CD8-positive, alpha-beta memory T cell (primary cell): ENCODE data around the gene CDH23. TPM values are rescaled to one million over a fixed set of nuclear protein-coding genes. Genes with fewer than 3 reads are reported as not detected.

Source experiments
- CTCF ChIA-PET: fragments of 350-600 bp; sonication (Branson Sonifier 250); formaldehyde crosslinking; loops from one replicate; lab custom pipeline; 2021; ENCODE audit warnings: antibody characterized with exemption; lab: Charles Lee
- POLR2A ChIA-PET: fragments of 350-600 bp; sonication (Branson Sonifier 250); formaldehyde crosslinking; loops from one replicate; lab custom pipeline; 2021; ENCODE audit warnings: antibody characterized with exemption; lab: Charles Lee
- DNase-seq, 5 donors: peaks; one replicate each; pipeline versions ENCODE4 v3.0.0 to v3.0.0-alpha.2; 2020 to 2022; ENCODE audit warnings: mixed read lengths in 1 of 5
- H3K27ac ChIP-seq: one replicate; pipeline ENCODE4 v1.7.0; 2013; ENCODE audit warnings: low read depth, mild to moderate bottlenecking, low read length, moderate library complexity
- H3K27me3 ChIP-seq: 2 replicates; pipeline ENCODE4 v1.7.0; 2013; ENCODE audit warnings: low read length, mild to moderate bottlenecking; ENCODE audit not compliant: insufficient read depth, poor library complexity, severe bottlenecking
- H3K36me3 ChIP-seq: 2 replicates; pipeline ENCODE4 v1.7.0; 2013; ENCODE audit warnings: mild to moderate bottlenecking, low read length, moderate library complexity; ENCODE audit not compliant: insufficient read depth
- H3K4me1 ChIP-seq: 2 replicates; pipeline ENCODE4 v1.7.0; 2013; ENCODE audit warnings: mild to moderate bottlenecking, low read length, moderate library complexity; ENCODE audit not compliant: insufficient read depth
- H3K4me3 ChIP-seq: 2 replicates; pipeline ENCODE4 v1.7.0; 2013; ENCODE audit warnings: mild to moderate bottlenecking, low read length
- H3K9me3 ChIP-seq: 2 replicates; pipeline ENCODE4 v1.7.0; 2013; ENCODE audit warnings: mild to moderate bottlenecking, low read length
- H3K27ac Mint-ChIP-seq, 8 donors: one replicate each; pipeline ENCODE4 v1.8.0; 2020 to 2021; ENCODE audit warnings: mixed read lengths in 8 of 8, mild to moderate bottlenecking in 6 of 8, inconsistent platforms in 3 of 8, moderate library complexity in 3 of 8
- H3K27me3 Mint-ChIP-seq, 2 donors: one replicate each; pipeline ENCODE4 v1.8.0; 2020 to 2021; ENCODE audit warnings: mixed read lengths in 2 of 2, mild to moderate bottlenecking in 1 of 2, moderate library complexity in 1 of 2
- H3K36me3 Mint-ChIP-seq, 3 donors: one replicate each; pipeline ENCODE4 v1.8.0; 2020 to 2021; ENCODE audit warnings: mixed read lengths in 3 of 3, inconsistent platforms in 1 of 3, mild to moderate bottlenecking in 1 of 3
- H3K4me1 Mint-ChIP-seq, 3 donors: one replicate each; pipeline ENCODE4 v1.8.0; 2020 to 2021; ENCODE audit warnings: mixed read lengths in 3 of 3, inconsistent platforms in 1 of 3, mild to moderate bottlenecking in 1 of 3
- H3K4me3 Mint-ChIP-seq, 7 donors: one replicate each; pipeline ENCODE4 v1.8.0; 2020 to 2021; ENCODE audit warnings: mixed read lengths in 7 of 7, mild to moderate bottlenecking in 6 of 7, moderate library complexity in 4 of 7, inconsistent platforms in 2 of 7
- H3K9me3 Mint-ChIP-seq, 5 donors: one replicate each; pipeline ENCODE4 v1.8.0; 2020 to 2022; ENCODE audit warnings: mixed read lengths in 5 of 5, mild to moderate bottlenecking in 3 of 5, moderate library complexity in 2 of 5, inconsistent platforms in 1 of 5
- polyA plus RNA-seq: library from polyadenylated mRNA; unstranded; fragments of 300-500 nt; fragmentation: Illumina TruSeq; gene quantifications from one replicate; pipeline ENCODE4 v1.2.3, GENCODE V29; 2021
- total RNA-seq, 2 experiments: library from RNA; stranded (reverse); gene quantifications; one replicate each; pipeline ENCODE4 v1.2.3, GENCODE V29; 2021

CDH23 gene
- total and polyA plus RNA-seq, 3 experiments from 2014 or later = 0.74 to 2.0 (median 0.78) TPM

DNA sequence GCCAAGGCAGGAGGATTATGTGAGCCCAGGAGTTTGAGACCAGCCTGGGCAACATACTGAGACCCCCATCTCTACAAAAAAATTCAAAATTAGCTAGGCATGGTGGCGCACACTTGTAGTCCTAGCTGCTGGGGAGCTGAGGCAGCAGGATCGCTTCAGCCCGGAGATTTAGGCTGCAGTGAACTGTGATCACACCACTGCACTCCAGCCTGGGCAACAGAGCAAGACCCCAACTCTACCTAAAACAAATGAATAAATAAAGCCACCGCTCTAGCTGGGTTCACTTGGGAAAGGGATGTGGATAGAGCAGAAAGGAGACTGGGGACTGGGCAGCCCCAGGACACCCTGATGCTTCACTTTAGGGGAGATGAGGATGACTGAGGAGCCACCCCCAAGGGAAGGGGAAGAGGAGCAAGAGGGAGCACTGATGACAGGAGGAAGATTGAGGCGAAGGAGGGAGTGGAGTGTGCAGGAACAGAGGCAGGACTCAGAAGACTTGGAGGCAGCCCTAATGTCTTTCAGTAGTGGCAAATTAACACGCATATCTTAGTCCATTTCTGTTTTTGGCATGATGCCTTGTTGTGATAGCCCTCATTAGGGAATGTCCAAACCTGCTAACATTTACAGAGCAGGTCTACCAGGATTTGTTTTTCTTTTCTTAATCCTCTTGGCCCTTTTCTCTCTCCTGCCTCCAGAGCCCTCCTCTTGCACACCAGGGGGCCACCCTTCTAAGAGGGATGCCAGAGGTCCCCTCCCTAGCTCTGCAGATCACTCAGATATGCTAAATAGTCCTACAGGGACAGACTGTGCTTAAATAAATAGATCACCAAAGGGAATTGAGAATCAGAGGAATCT is 234.5 kb downstream of the CDH23 start:
- H3K27me3 Mint-ChIP-seq = peaks cover 8 to 12% of the 10 kb centered on the region in 2 donors
- H3K9me3 Mint-ChIP-seq = no peaks in the 10 kb centered on the region
- no peaks in the 10 kb centered on the region for H3K36me3 Mint-ChIP-seq
- CTCF ChIA-PET = interaction anchor here (2.0 kb wide), 1 partner anchor 61 kb away, joined by 4 read pairs; no protein-coding TSS in a partner anchor
- no peak for DNase-seq
- no peaks in the 10 kb centered on the region for H3K27me3 ChIP-seq
- no peaks in the 10 kb centered on the region for H3K4me1 ChIP-seq
- H3K9me3 ChIP-seq = no peaks in the 10 kb centered on the region
- no peak overlapping the region for H3K27ac ChIP-seq
- H3K36me3 ChIP-seq = no peaks in the 10 kb centered on the region
- no peak overlapping the region for H3K4me3 ChIP-seq
- POLR2A ChIA-PET = no interaction called here
- no peak overlapping the region for H3K4me3 Mint-ChIP-seq
- H3K4me1 Mint-ChIP-seq = no peaks in the 10 kb centered on the region
- no peak overlapping the region for H3K27ac Mint-ChIP-seq

DNA sequence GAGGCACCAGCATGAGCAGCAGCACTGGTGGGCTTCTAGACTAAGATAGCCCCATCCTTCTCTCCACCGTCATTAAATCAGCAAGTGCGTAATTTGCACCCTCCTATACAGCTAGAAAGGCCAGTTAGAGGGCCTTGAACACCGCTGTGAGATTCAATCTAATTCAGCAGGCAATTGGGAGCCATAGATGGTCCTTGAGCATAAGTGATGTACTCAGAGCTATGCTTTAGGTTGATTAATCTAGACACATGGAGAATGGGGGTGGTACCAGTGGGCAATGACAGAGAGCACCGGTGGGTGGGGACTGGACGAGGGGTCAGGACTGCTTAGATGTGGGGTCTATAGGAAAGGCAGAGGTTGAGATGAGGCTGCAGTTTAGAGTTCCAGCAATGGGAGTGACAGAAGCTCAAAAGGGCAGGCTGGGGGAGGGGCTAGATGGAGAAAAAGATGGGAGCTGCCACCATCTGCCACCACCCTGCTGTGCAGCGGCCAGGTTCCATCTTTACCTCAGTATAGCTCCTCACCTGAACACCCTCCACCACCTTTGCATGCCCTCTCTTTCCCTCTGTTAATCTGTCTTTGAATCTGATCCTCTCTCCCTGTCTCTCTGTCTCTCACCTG is 235.6 kb downstream of the CDH23 start:
- no peak overlapping the region for H3K4me3 ChIP-seq
- H3K27me3 ChIP-seq = no peaks in the 10 kb centered on the region
- H3K4me1 ChIP-seq = no peaks in the 10 kb centered on the region
- ChIA-PET POLR2A (no interaction called here), CTCF (interaction anchor here (0.6 to 2.0 kb wide), 2 partner anchors 62 to 316 kb away, joined by 3 to 4 read pairs; no protein-coding TSS in a partner anchor)
- H3K36me3 ChIP-seq = no peaks in the 10 kb centered on the region
- H3K9me3 ChIP-seq = no peaks in the 10 kb centered on the region
- no peaks in the 10 kb centered on the region for H3K4me1 Mint-ChIP-seq
- H3K4me3 Mint-ChIP-seq = no peak overlapping the region
- no peak overlapping the region for H3K27ac ChIP-seq
- H3K9me3 Mint-ChIP-seq = no peaks in the 10 kb centered on the region
- H3K27ac Mint-ChIP-seq = peak overlapping the region in 1 of 8 donors; percentile 52
- DNase-seq = no peak
- no peaks in the 10 kb centered on the region for H3K36me3 Mint-ChIP-seq
- peaks cover 5 to 12% of the 10 kb centered on the region in 2 donors for H3K27me3 Mint-ChIP-seq

DNA sequence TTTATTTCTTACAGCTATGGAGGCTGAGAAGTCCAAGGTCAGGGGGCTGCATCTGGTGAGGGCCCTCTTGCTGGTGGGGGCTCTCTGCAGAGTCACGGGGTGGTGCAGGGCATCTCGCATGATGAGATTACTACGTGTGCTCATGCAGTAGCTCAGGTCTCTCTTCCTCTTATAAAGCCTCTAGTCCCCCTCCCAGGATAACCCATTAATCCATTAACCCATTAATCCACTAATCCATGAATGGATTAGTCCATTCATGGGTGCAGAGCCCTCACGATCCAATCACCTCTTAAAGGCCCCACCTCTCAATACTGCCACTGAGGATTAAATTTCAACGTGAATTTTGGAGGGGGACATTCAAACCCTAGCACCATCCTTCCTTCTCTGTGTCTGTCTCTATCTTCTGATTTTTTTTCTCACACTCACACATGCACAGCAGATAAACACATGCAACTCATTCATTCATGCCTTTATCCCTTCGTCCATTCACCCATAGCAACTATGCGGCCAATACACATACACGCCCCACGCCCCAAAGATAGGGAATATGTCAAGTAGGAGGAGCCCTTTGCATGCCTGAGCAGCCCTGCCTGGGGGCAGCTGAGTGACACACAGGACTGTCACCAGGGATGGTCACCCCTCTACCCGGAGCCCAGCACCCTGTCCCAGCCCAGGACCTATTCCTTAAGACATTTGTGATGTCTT is 236.3 kb downstream of the CDH23 start:
- Mint-ChIP-seq H3K4me3 (no peak overlapping the region), H3K36me3 (no peaks in the 10 kb centered on the region), H3K4me1 (peaks cover 0 to 3% (median 0%) of the 10 kb centered on the region in 3 donors), H3K9me3 (no peaks in the 10 kb centered on the region), H3K27ac (no peak overlapping the region), H3K27me3 (peaks cover 5 to 10% of the 10 kb centered on the region in 2 donors)
- DNase-seq = no peak
- ChIA-PET POLR2A (no interaction called here), CTCF (interaction anchor here (2.0 kb wide), 1 partner anchor 63 kb away, joined by 4 read pairs; no protein-coding TSS in a partner anchor)
- H3K4me1 ChIP-seq = no peaks in the 10 kb centered on the region
- no peaks in the 10 kb centered on the region for H3K27me3 ChIP-seq
- H3K36me3 ChIP-seq = no peaks in the 10 kb centered on the region
- no peaks in the 10 kb centered on the region for H3K9me3 ChIP-seq
- H3K27ac ChIP-seq = no peak overlapping the region
- no peak overlapping the region for H3K4me3 ChIP-seq

DNA sequence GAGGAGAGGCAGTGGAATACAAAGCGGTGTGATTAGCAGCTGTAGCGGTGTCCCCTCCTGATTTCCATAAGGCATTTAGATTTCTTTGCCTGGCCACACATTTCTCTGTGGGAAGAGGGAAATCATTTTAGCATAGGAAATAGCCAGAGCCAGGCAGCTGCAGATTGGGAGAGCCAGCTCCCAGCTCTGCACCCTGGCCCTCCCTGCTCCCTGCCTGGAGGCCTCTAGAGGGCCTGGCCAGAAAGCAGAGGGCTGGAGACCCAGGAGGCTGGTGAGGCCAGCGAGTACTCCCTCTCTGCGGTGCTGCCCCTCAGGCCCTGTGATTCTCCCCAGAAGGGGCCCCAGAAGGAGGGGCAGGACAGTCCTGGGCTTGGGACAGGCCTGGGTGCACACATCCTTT is 237.2 kb downstream of the CDH23 start:
- no peak for DNase-seq
- Mint-ChIP-seq H3K4me1 (peaks cover 0 to 4% (median 0%) of the 10 kb centered on the region in 3 donors), H3K4me3 (no peak overlapping the region), H3K36me3 (no peaks in the 10 kb centered on the region), H3K9me3 (no peaks in the 10 kb centered on the region), H3K27me3 (peaks cover 5 to 6% of the 10 kb centered on the region in 2 donors), H3K27ac (no peak overlapping the region)
- Histone ChIP-seq H3K4me1 (no peaks in the 10 kb centered on the region), H3K27me3 (no peaks in the 10 kb centered on the region), H3K9me3 (no peaks in the 10 kb centered on the region), H3K4me3 (no peak overlapping the region), H3K27ac (no peak overlapping the region), H3K36me3 (no peaks in the 10 kb centered on the region)
- POLR2A ChIA-PET = no interaction called here
- CTCF ChIA-PET = no interaction called here

DNA sequence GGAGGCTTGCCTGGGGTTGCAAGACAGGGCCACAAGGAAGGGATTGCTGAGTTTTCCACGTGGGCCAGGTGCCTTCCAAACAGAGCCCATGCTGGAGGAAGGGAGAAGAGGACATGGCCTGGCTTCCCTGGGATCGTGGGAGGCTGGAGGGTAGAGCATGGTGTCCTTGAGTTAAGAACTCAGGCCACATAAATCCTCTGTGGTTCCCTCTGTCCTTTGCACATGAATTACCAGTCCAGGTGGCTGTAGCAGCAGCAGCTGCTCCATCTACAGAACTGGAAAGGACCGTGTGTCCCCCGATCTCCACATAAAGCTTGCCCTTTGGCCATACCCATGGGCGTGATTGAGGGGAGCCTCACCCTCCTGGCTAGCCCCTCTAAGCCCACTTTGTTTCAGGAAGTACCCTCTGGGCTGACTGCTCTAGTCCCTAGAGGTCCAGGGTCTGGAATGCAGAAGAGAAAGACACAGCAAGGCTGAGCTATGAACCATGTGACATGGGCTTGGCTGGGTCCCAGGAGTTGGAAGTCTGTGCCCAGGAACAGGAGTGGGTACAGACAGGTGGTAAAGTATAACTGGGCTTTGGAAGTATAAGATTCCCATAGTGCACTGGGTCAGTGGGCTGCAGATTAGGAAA is 237.9 kb downstream of the CDH23 start:
- CTCF ChIA-PET = no interaction called here
- H3K4me1 ChIP-seq = no peaks in the 10 kb centered on the region
- no peaks in the 10 kb centered on the region for H3K9me3 Mint-ChIP-seq

DNA sequence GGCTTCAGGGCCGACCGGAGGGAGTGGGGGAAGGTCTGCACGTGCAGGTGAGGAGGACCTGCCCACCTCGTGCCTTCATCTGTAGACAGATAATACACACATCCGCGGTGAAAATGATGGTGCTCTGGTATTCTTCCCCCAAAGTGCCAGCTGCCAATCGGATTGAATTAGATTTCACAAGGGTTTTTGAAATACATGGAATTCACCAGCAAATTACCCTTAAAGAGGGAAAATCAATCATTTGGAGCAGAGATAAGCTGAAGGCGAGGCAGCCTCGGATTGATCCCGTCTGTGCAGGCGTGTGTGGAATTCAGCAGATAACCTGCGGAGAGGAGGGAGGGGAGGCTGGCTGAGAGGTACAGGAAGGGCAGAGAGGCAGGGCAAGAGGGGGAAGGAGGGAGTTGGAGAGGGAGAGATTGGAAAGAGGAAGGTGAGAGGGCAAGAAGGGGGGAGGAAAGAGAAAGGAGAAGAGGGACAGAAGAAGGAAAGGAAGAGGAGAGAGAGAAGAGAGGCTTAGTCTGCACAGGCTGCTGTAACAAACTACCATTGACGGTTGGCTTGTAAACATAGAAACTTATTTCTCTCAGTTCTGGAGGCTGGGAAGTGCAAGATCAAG is 238.6 kb downstream of the CDH23 start:
- POLR2A ChIA-PET = no interaction called here

More for the DNA sequence above, 237.9 kb downstream of the CDH23 start:
- H3K4me3 ChIP-seq = no peak overlapping the region
- Mint-ChIP-seq H3K4me1 (peaks cover 0 to 4% (median 0%) of the 10 kb centered on the region in 3 donors), H3K36me3 (no peaks in the 10 kb centered on the region), H3K27me3 (peaks cover 6 to 7% of the 10 kb centered on the region in 2 donors), H3K4me3 (no peak overlapping the region), H3K27ac (no peak overlapping the region)
- H3K27me3 ChIP-seq = no peaks in the 10 kb centered on the region
- H3K36me3 ChIP-seq = no peaks in the 10 kb centered on the region
- peak overlapping the region; percentile 54 for H3K27ac ChIP-seq
- POLR2A ChIA-PET = no interaction called here
- DNase-seq = no peak
- no peaks in the 10 kb centered on the region for H3K9me3 ChIP-seq

DNA sequence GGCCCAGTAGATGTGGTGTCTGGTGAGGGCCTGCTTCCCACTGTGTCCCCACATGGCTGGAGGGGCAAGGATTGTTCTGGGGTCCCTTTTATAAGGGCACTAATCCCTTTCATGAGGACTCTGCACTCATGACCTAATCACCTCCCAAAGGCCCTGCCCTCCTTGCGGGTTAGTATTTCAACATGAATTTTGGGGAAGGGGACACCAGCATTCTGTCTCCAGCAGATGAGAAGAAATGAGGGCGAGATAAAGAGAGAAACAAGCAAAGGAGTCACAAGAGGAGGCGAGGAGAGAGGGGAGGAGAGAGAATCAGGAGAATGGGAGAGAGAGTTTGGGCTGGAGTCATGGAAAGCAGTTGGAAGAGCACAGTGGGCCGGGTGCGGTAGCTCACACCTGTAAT is 239.1 kb downstream of the CDH23 start:
- H3K27ac Mint-ChIP-seq = no peak overlapping the region
- no peak overlapping the region for H3K4me3 Mint-ChIP-seq
- Histone ChIP-seq H3K27ac (peak overlapping the region; percentile 54), H3K9me3 (no peaks in the 10 kb centered on the region), H3K4me3 (no peak overlapping the region), H3K27me3 (no peaks in the 10 kb centered on the region), H3K36me3 (no peaks in the 10 kb centered on the region), H3K4me1 (no peaks in the 10 kb centered on the region)
- H3K9me3 Mint-ChIP-seq = no peaks in the 10 kb centered on the region
- POLR2A ChIA-PET = no interaction called here
- H3K4me1 Mint-ChIP-seq = peaks cover 0 to 4% (median 0%) of the 10 kb centered on the region in 3 donors
- peaks cover 6 to 8% of the 10 kb centered on the region in 2 donors for H3K27me3 Mint-ChIP-seq
- no peaks in the 10 kb centered on the region for H3K36me3 Mint-ChIP-seq
- CTCF ChIA-PET = no interaction called here
- DNase-seq = no peak

More for the DNA sequence above, 238.6 kb downstream of the CDH23 start:
- DNase-seq = no peak
- CTCF ChIA-PET = no interaction called here
- H3K4me3 Mint-ChIP-seq = no peak overlapping the region
- Histone ChIP-seq H3K27me3 (no peaks in the 10 kb centered on the region), H3K4me3 (no peak overlapping the region), H3K27ac (peak overlapping the region; percentile 54), H3K36me3 (no peaks in the 10 kb centered on the region), H3K4me1 (no peaks in the 10 kb centered on the region), H3K9me3 (no peaks in the 10 kb centered on the region)
- H3K36me3 Mint-ChIP-seq = no peaks in the 10 kb centered on the region
- peaks cover 0 to 4% (median 0%) of the 10 kb centered on the region in 3 donors for H3K4me1 Mint-ChIP-seq
- H3K27ac Mint-ChIP-seq = no peak overlapping the region
- H3K27me3 Mint-ChIP-seq = peaks cover 6 to 8% of the 10 kb centered on the region in 2 donors
- no peaks in the 10 kb centered on the region for H3K9me3 Mint-ChIP-seq
